Tibial artery (tissue), 4 donors: ENCODE results near the gene NFIA.

Experiments used
- DNase-seq, 2 donors: peaks; one replicate each; pipeline ENCODE4 v3.0.0-alpha.2; 2019
- H3K27ac ChIP-seq, 2 donors: fragments of 200-600 bp; sonication (generic) in 1 of 2; 1 replicate in 1 of 2; 2 replicates in 1 of 2; pipeline ENCODE4 v1.5.1; 2018 to 2019; ENCODE audit warnings: mild to moderate bottlenecking in 1 of 2
- H3K27me3 ChIP-seq, 2 donors: fragments of 200-600 bp; sonication (generic) in 1 of 2; one replicate each; pipeline versions ENCODE4 v1.5.1 to v1.6.0; 2016 to 2019
- H3K36me3 ChIP-seq, 3 donors: fragments of 200-600 bp; sonication (generic) in 2 of 3; one replicate each; pipeline ENCODE4 v1.5.1; 2016 to 2019; ENCODE audit warnings: mild to moderate bottlenecking in 2 of 3
- H3K4me1 ChIP-seq, 4 donors: fragments of 200-600 bp; sonication (generic) in 2 of 4; 1 replicate in 3 of 4; 2 replicates in 1 of 4; pipeline ENCODE4 v1.5.1; 2016 to 2019
- H3K4me3 ChIP-seq, 2 donors: fragments of 200-600 bp; sonication (generic) in 1 of 2; 1 replicate in 1 of 2; 2 replicates in 1 of 2; pipeline ENCODE4 v1.5.1; 2018 to 2019; ENCODE audit warnings: mild to moderate bottlenecking in 2 of 2
- H3K9me3 ChIP-seq, 3 donors: fragments of 200-600 bp; sonication (generic) in 1 of 3; one replicate each; pipeline ENCODE4 v1.5.1; 2016 to 2019
- intact Hi-C: fragments of 100-400 bp; cut with DNase I; formaldehyde crosslinking; loops from one replicate; pipeline ENCODE4 v1.15.0; 2023; ENCODE audit warnings: low total_unique reads
- TF ChIP-seq, protein P1 (sequence below), 2 experiments: fragments of 200-600 bp in 1 of 2; fragments of 450-650 bp in 1 of 2; IDR thresholded peaks; one replicate each; pipeline ENCODE4 v1.5.1; 2017 to 2019; ENCODE audit warnings: antibody characterized with exemption in 2 of 2, mild to moderate bottlenecking in 1 of 2, moderate library complexity in 1 of 2

Gene NFIA

DNA sequence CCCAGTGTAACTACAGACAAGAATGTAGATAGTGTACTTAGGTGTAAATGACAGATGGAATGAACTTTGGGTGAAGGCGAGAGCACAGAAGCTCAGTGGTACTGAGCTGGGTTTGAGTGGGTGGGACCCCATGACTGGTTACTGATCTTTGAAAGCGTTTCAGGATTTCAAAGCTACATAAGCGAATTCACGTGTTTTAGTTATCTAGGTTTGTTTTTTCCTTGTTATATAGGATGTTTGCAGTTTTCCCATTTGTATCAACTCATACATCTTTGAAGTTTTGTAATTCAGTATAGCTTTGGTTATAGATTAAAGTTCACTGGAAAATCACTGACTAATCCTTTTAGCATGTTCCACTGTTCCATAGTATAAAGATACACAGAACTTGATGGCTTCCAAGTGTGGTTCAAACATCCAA is 182.5 kb downstream of the NFIA start:
- Histone ChIP-seq H3K9me3 (no peaks in the 10 kb centered on the region), H3K36me3 (no peaks in the 10 kb centered on the region), H3K4me1 (peaks cover 0 to 72% (median 18%) of the 10 kb centered on the region in 4 donors), H3K4me3 (no peak overlapping the region), H3K27ac (peak overlapping the region in 1 of 2 donors; percentile 3), H3K27me3 (no peaks in the 10 kb centered on the region)
- TF ChIP-seq, protein P1, sequence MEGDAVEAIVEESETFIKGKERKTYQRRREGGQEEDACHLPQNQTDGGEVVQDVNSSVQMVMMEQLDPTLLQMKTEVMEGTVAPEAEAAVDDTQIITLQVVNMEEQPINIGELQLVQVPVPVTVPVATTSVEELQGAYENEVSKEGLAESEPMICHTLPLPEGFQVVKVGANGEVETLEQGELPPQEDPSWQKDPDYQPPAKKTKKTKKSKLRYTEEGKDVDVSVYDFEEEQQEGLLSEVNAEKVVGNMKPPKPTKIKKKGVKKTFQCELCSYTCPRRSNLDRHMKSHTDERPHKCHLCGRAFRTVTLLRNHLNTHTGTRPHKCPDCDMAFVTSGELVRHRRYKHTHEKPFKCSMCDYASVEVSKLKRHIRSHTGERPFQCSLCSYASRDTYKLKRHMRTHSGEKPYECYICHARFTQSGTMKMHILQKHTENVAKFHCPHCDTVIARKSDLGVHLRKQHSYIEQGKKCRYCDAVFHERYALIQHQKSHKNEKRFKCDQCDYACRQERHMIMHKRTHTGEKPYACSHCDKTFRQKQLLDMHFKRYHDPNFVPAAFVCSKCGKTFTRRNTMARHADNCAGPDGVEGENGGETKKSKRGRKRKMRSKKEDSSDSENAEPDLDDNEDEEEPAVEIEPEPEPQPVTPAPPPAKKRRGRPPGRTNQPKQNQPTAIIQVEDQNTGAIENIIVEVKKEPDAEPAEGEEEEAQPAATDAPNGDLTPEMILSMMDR (IDR thresholded peaks at IDR 0.05): no peak
- no peak for DNase-seq
- intact Hi-C loops: no loop called here

DNA sequence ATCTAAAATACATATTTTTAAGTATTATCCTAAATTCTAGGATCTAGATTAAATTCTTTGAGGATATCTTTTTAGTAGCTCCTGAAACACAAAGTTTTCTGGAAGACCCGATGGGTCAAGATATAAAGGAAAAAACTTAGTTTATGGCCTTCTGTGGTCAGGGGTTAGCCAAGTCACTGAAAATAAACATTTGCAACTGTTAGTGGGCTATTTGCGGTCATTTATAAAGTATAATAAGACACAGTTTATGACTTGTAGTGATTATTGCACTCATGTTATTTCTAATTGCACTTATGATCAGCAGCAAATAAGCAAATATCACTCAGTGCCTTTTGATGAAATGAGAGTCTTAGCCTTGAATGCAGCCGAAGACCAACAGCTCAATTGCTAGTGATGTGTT is 183.3 kb downstream of the NFIA start:
- Histone ChIP-seq H3K9me3 (no peaks in the 10 kb centered on the region), H3K4me1 (peaks cover 0 to 66% (median 17%) of the 10 kb centered on the region in 4 donors), H3K4me3 (no peak overlapping the region), H3K27me3 (no peaks in the 10 kb centered on the region), H3K36me3 (no peaks in the 10 kb centered on the region), H3K27ac (no peak overlapping the region)
- no peak for DNase-seq
- intact Hi-C loops: no loop called here
- TF ChIP-seq, protein P1 (IDR thresholded peaks at IDR 0.05): no peak

DNA sequence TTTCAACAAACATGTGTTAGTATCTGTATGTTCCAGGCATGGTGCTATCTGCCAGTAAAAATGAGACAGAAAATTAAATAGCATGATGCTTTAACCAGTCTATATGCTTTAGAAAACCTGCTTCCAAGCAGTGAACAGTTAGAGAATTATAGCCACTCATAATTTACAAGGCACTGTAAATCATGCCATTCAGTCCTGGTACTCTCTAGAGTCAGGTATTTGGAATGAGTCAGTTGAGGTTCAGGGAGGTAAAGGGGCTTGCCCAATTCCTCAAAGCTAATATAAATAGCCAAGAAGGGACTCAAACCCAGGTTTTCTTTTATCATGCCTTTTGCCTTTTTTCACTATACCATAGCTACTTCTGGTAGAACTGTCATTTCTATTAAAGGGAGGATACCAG is 184.4 kb downstream of the NFIA start:
- no peaks in the 10 kb centered on the region for H3K27me3 ChIP-seq
- intact Hi-C loops: no loop called here
- no peak overlapping the region for H3K4me3 ChIP-seq
- no peaks in the 10 kb centered on the region for H3K9me3 ChIP-seq
- TF ChIP-seq, protein P1 (IDR thresholded peaks at IDR 0.05): no peak
- H3K36me3 ChIP-seq: no peaks in the 10 kb centered on the region
- no peak overlapping the region for H3K27ac ChIP-seq
- H3K4me1 ChIP-seq: peaks cover 0 to 64% (median 14%) of the 10 kb centered on the region in 4 donors
- DNase-seq: no peak

DNA sequence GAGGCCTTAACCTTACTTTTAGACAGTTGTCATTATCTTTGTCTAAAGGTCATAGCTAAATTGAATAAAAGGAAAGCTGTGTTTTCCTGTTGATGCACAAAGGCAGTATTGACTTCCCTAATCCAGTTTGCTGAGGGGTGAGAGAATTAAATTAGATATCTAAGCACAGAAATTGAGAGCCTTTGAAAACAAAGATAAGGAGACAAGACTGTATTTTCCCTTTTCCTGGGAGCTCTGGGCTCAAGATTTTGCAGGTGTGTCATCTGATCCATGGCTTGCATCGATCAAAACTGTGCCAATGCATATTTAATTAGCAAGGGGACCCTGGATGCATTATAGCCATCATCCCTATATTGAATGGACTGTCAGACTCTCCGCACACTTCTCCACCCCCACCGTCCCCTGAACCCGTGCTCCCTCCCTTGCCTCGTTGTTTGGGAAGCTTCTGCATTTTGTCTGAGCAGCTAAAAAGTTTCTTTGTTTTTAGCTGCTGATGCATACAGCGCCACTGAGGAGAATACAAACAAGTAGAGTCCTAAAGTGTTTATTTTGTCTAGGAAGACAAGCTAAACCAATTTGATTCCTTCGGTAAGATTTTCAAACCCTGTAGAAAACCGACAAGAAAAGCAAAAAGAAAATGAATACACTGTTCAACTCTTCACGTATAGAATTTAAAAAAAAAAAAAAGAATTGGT is 186.3 kb downstream of the NFIA start:
- H3K36me3 ChIP-seq: no peaks in the 10 kb centered on the region
- no peak overlapping the region for H3K27ac ChIP-seq
- intact Hi-C loops: no loop called here
- H3K4me3 ChIP-seq: no peak overlapping the region
- no peaks in the 10 kb centered on the region for H3K9me3 ChIP-seq
- no peaks in the 10 kb centered on the region for H3K27me3 ChIP-seq
- TF ChIP-seq, protein P1 (IDR thresholded peaks at IDR 0.05): no peak
- H3K4me1 ChIP-seq: peaks cover 0 to 61% (median 15%) of the 10 kb centered on the region in 4 donors
- no peak for DNase-seq

DNA sequence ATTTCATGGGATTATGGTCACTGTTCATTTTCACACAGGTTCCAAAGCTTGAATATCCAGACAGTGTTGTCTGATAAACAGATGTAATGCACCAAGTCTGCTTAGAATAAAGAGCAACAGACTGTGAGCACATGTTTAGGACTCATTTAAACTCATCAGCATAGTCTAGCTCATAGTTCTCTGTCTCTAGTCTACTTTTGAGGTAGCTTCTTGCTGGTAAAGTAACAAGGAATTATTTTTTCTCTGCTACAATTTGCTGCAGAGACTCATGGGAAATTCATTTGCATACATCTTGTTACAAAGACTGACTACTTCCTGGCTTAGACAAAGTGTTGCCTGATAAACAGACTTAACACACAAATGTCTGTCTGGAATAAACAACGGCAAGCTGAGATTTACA is 187.2 kb downstream of the NFIA start:
- no peaks in the 10 kb centered on the region for H3K9me3 ChIP-seq
- DNase-seq: no peak
- H3K4me1 ChIP-seq: peaks cover 0 to 67% (median 16%) of the 10 kb centered on the region in 4 donors
- TF ChIP-seq, protein P1 (IDR thresholded peaks at IDR 0.05): no peak
- no peaks in the 10 kb centered on the region for H3K27me3 ChIP-seq
- intact Hi-C loops: no loop called here
- H3K4me3 ChIP-seq: no peak overlapping the region
- no peaks in the 10 kb centered on the region for H3K36me3 ChIP-seq
- H3K27ac ChIP-seq: no peak overlapping the region
